Osteoblast (primary cell): ENCODE data around the gene HAUS3. TPM values are rescaled to one million over a fixed set of nuclear protein-coding genes. Genes with fewer than 3 reads are reported as not detected.
"Not testable (repeated sequence)": the region's sequence is repeated elsewhere in the genome, so short reads cannot be mapped to it uniquely, and the experiment has no call there.

Experiments
- DNase-seq: peaks from one replicate; pipeline ENCODE4 v3.0.0; 2011; ENCODE audit warnings: low spot score, mixed read lengths; ENCODE audit not compliant: insufficient read length; ENCODE audit errors: missing footprints
- H2AFZ ChIP-seq: 2 replicates; pipeline ENCODE4 v1.6.0; 2011; ENCODE audit warnings: mild to moderate bottlenecking, low read length
- H3K27ac ChIP-seq: 2 replicates; pipeline ENCODE4 v1.5.1; 2011; ENCODE audit warnings: mild to moderate bottlenecking, low read depth, low read length, moderate library complexity
- H3K27me3 ChIP-seq: 2 replicates; pipeline ENCODE4 v1.6.0; 2012; ENCODE audit warnings: mild to moderate bottlenecking, control low read depth, inconsistent platforms, low read length, moderate library complexity; ENCODE audit not compliant: insufficient read depth
- H3K36me3 ChIP-seq: 2 replicates; pipeline ENCODE4 v1.5.1; 2011; ENCODE audit warnings: mild to moderate bottlenecking, low read length, control low read depth, moderate library complexity; ENCODE audit not compliant: insufficient read depth
- H3K4me1 ChIP-seq: 2 replicates; pipeline ENCODE4 v1.5.1; 2011; ENCODE audit warnings: mild to moderate bottlenecking, low read length, control low read depth, moderate library complexity; ENCODE audit not compliant: insufficient read depth
- H3K4me2 ChIP-seq: 2 replicates; pipeline ENCODE4 v1.6.0; 2011; ENCODE audit warnings: mild to moderate bottlenecking, low read length; ENCODE audit not compliant: insufficient read depth
- H3K4me3 ChIP-seq: fragments of 200-600 bp; sonication (generic); 3 replicates; pipeline ENCODE4 v1.5.1; 2012; ENCODE audit warnings: mild to moderate bottlenecking, low read length, inconsistent platforms; ENCODE audit not compliant: insufficient read depth
- H3K79me2 ChIP-seq: 2 replicates; pipeline ENCODE4 v1.6.0; 2012; ENCODE audit warnings: mild to moderate bottlenecking, low read length, control low read depth, inconsistent platforms; ENCODE audit not compliant: insufficient read depth
- H3K9me3 ChIP-seq: 2 replicates; pipeline ENCODE4 v1.5.1; 2011; ENCODE audit warnings: low read depth, low read length, control low read depth
- H4K20me1 ChIP-seq: 2 replicates; pipeline ENCODE4 v1.6.0; 2012; ENCODE audit warnings: mild to moderate bottlenecking, low read length, control low read depth; ENCODE audit not compliant: insufficient read depth
- CTCF ChIP-seq: IDR thresholded peaks from 2 replicates; pipeline ENCODE4 v1.5.1; 2011; ENCODE audit warnings: mild to moderate bottlenecking, low read depth, low read length, moderate library complexity; ENCODE audit errors: extremely low read depth
- total RNA-seq: library from RNA; depleted of rRNA; stranded (reverse); fragments of >200 nt; gene quantifications from 2 replicates; pipeline ENCODE4 v1.2.3, GENCODE V29; 2012

HAUS3 gene
- total RNA-seq, 1 donor: 8.7 TPM

DNA sequence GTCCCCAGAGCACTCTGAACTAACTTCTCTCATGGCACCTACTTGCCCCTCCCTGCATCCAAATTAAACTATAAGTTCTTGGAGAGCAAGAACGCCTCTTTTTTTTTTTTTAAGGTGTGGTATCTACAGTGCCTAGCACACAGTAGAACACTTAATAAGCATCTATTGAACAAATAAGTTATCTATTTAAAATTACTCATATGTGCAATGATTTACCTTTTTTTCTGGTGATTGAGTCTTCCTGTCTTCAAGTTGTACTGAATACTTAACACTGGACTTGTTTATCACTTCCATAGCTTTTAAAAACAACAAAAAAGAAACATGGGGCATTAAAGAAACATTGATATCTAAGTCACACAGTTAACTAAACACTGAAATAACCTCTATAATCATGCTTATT, 29.1 kb downstream of the HAUS3 start:
- no peak overlapping the region for H3K27ac ChIP-seq
- H3K36me3 ChIP-seq: no peaks in the 10 kb centered on the region

DNA sequence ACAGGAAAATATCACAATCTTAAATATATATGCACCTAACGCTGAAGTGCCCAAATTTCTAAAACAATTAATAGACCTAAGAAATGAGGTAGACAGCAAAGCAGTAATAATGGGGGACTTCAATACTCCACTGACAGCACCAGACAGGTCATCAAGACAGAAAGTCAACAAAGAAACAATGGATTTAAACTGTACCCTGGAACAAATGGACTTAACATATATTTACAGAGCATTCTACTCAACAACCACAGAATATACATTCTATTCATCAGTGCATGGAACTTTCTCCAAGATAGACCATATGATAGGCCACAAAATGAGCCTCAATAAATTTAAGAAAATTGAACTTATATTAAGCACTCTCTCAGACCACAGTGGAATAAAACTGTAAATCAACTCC, 39.1 kb downstream of the HAUS3 start:
- H3K4me1 ChIP-seq, H3K4me2 ChIP-seq, H3K4me3 ChIP-seq, H3K9me3 ChIP-seq, DNase-seq, H4K20me1 ChIP-seq, H3K27ac ChIP-seq, H3K36me3 ChIP-seq, H3K27me3 ChIP-seq, H2AFZ ChIP-seq, H3K79me2 ChIP-seq: not testable (repeated sequence)

More for the DNA sequence above, 29.1 kb downstream of the HAUS3 start:
- Histone ChIP-seq H3K4me2 (no peak overlapping the region), H3K4me1 (no peaks in the 10 kb centered on the region), H3K27me3 (no peaks in the 10 kb centered on the region), H4K20me1 (no peaks in the 10 kb centered on the region), H3K9me3 (no peaks in the 10 kb centered on the region), H3K4me3 (no peak overlapping the region), H2AFZ (no peak overlapping the region), H3K79me2 (no peaks in the 10 kb centered on the region)
- no peak for DNase-seq
- no peak for TF ChIP-seq CTCF

DNA sequence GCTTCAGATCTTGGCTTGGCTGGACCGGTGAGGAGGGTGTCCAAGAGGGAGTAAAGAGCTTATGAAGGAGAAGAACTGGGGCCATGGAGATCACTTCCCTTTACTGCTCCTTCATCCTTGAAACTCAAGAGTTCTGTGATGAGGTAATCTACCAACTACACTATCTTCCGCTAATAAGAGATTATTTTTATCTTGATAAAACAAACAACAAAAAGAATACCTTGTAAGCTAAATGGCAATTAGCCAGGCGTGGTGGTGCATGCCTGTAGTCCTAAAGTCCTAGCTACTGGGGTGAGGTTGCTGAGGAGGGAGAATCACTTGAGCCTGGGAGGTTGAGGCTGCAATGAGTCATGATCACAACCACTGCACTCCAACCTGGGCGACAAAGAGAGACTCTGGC, 47.4 kb downstream of the HAUS3 start:
- DNase-seq: no peak
- Histone ChIP-seq H3K27ac (no peak overlapping the region), H3K9me3 (no peaks in the 10 kb centered on the region), H3K4me1 (no peaks in the 10 kb centered on the region), H3K79me2 (no peaks in the 10 kb centered on the region), H3K36me3 (no peaks in the 10 kb centered on the region), H4K20me1 (no peaks in the 10 kb centered on the region), H3K27me3 (no peaks in the 10 kb centered on the region), H3K4me3 (no peak overlapping the region), H2AFZ (no peak overlapping the region), H3K4me2 (no peak overlapping the region)
- TF ChIP-seq CTCF: no peak

- no peaks in the 10 kb centered on the region for H3K36me3 ChIP-seq
- no peaks in the 10 kb centered on the region for H3K9me3 ChIP-seq
- no peaks in the 10 kb centered on the region for H3K4me1 ChIP-seq
- no peak for TF ChIP-seq CTCF
- H3K27ac ChIP-seq: no peak overlapping the region
- H3K27me3 ChIP-seq: no peaks in the 10 kb centered on the region
- H2AFZ ChIP-seq: no peak overlapping the region
- no peaks in the 10 kb centered on the region for H4K20me1 ChIP-seq
- no peak overlapping the region for H3K4me3 ChIP-seq
- no peak overlapping the region for H3K4me2 ChIP-seq
- no peaks in the 10 kb centered on the region for H3K79me2 ChIP-seq
- no peak for DNase-seq
These were observed 48.6 kb downstream of the HAUS3 start for GRCh38 chr4:2193326-2193725.

DNA sequence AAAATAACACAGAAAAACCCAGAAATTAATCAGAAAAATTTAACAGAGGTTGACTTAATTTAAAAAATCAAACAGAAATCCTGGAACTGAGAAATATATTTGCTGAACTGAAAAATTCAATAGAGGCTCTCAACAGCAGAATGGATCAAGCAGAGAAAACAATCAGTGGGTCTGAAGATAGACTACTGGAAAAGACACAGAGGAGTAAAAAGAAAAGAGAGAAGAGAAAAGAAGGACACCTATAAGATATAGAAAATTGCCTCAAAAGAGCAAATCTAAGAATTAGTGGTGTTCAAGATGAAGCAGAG, 55.1 kb downstream of the HAUS3 start:
- no peaks in the 10 kb centered on the region for H3K36me3 ChIP-seq
- no peak overlapping the region for H3K27ac ChIP-seq
- no peak overlapping the region for H3K4me3 ChIP-seq
- H4K20me1 ChIP-seq: no peaks in the 10 kb centered on the region
- H3K4me2 ChIP-seq: no peak overlapping the region
- no peak for TF ChIP-seq CTCF
- H3K4me1 ChIP-seq: no peaks in the 10 kb centered on the region
- no peak overlapping the region for H2AFZ ChIP-seq
- no peak for DNase-seq
- H3K27me3 ChIP-seq: no peaks in the 10 kb centered on the region
- no peaks in the 10 kb centered on the region for H3K9me3 ChIP-seq
- no peaks in the 10 kb centered on the region for H3K79me2 ChIP-seq
